Activated naive CD8-positive, alpha-beta T cell (primary cell): Measurements from ENCODE around the gene PLXNA4.

Experiments
- H3K27ac Mint-ChIP-seq: one replicate; pipeline ENCODE4 v1.8.0; 2021; ENCODE audit warnings: mixed read lengths
- H3K27me3 Mint-ChIP-seq: one replicate; pipeline ENCODE4 v1.8.0; 2021; ENCODE audit warnings: mixed read lengths
- H3K36me3 Mint-ChIP-seq: one replicate; pipeline ENCODE4 v1.8.0; 2021; ENCODE audit warnings: mixed read lengths
- H3K4me1 Mint-ChIP-seq: one replicate; pipeline ENCODE4 v1.8.0; 2021; ENCODE audit warnings: low read depth, mixed read lengths
- H3K4me3 Mint-ChIP-seq: one replicate; pipeline ENCODE4 v1.8.0; 2021; ENCODE audit warnings: mild to moderate bottlenecking, mixed read lengths
- H3K9me3 Mint-ChIP-seq: one replicate; pipeline ENCODE4 v1.8.0; 2021; ENCODE audit warnings: low read depth, mixed read lengths

The PLXNA4 gene

DNA sequence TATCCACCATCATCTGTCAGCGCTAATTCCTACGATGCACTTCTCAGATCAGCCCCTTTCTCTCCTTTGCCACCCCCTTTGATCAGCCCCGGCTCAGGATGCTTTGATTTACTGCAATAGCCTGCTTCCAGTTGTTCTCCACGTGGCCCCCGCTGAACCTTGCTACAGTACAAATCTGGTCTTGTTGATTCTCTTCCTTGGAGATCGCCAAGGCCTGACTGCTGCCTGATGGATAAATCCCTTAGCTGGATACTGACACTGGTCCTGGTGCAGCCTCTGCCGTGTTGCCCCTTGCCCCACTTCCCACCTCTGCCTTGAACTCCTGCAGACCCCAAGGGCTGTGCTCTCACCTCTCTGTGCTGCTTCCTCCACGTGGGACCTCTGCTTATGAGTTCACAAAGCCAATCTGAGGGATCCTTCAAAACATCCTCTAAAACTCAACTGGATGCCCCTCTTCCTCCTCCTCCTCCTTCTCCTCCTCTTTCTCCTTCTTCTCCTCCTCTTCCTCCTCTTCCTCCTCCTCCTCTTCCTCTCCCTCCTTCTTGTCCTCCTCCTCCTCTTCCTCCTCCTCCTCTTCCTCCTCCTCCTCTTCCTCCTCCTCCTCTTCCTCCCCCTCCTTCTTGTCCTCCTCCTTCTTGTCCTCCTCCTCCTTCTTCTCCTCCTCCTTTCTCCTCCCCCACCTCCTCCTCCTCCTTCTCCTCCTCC lies 15.3 kb downstream of the PLXNA4 start:
- H3K4me3 Mint-ChIP-seq = no peak overlapping the region
- H3K4me1 Mint-ChIP-seq = peaks cover 3% of the 10 kb centered on the region
- H3K27ac Mint-ChIP-seq = no peak overlapping the region
- H3K9me3 Mint-ChIP-seq = no peaks in the 10 kb centered on the region
- no peaks in the 10 kb centered on the region for H3K36me3 Mint-ChIP-seq
- H3K27me3 Mint-ChIP-seq = peaks cover 8% of the 10 kb centered on the region

DNA sequence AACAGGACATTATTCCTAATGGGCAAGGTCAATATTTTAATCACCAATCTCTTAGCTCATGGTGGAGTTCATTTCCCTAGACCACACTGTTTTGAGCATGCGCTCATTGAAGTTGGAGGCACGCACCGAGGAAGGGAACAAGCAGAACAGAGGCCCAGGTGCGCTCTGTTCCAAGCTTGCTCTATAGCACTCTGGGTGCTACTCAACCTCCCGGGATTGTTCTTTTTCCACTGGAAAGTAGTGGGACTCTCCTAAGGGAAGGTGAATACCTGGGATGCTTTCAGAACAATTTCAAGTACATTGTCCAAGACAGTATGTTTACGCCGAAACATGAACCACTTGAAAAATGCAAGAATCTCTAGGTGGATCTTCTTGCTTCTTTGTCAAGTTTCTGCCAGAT lies 16.2 kb downstream of the PLXNA4 start:
- Mint-ChIP-seq H3K4me3 (no peak overlapping the region), H3K27me3 (peaks cover 8% of the 10 kb centered on the region), H3K27ac (no peak overlapping the region), H3K9me3 (no peaks in the 10 kb centered on the region), H3K36me3 (no peaks in the 10 kb centered on the region), H3K4me1 (peaks cover 3% of the 10 kb centered on the region)

DNA sequence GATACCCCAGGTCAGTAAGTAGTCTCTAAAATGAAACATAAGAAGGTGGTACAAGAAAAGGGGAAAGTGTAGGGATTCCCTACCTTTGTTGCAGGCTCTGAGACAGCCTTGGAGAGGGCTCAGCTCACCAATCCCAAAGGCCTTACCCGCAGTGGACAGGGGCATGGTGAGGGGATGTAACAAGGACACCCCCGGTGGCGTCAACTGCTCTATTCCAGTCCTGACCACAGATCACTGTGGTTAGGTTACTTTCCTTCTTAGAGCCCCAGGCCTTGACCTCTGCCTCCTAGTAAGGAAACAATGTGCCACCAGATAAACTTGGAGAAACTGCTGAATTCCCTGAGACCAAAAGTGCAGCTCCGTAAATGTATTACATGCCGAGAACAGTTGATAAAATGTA lies 17.5 kb downstream of the PLXNA4 start:
- Mint-ChIP-seq H3K27ac (no peak overlapping the region), H3K4me1 (peaks cover 3% of the 10 kb centered on the region), H3K4me3 (no peak overlapping the region), H3K9me3 (peaks cover under 1% of the 10 kb centered on the region), H3K27me3 (no peaks in the 10 kb centered on the region), H3K36me3 (no peaks in the 10 kb centered on the region)

DNA sequence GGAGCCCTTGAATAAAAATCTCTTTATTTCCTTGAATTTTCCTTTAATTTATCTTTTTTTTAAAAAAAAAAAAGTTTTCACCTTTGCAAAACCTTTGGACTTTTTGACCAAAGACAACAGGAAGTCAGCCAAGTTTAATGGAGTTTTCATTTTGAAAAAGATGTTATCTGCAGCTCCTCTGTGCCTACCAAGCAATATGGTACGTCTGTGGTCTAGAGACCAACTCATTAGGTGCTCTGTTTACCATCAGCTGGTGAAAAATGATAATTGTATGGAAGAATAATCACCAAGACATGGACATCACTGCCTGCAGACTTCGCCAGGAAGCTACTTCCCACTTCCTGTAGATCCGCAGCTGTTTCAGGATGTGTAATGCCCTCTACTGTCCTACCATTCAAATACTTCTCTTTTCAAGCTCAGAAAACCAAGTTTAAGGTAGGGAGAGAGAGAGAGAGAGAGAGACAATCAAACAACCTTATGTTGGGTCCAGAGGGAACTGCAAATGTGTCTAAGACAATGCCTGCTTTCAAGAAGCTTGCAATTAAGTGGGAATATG lies 18.7 kb downstream of the PLXNA4 start:
- Mint-ChIP-seq H3K27me3 (no peaks in the 10 kb centered on the region), H3K9me3 (peaks cover 9% of the 10 kb centered on the region), H3K36me3 (no peaks in the 10 kb centered on the region), H3K27ac (no peak overlapping the region), H3K4me1 (peaks cover 3% of the 10 kb centered on the region), H3K4me3 (no peak overlapping the region)

DNA sequence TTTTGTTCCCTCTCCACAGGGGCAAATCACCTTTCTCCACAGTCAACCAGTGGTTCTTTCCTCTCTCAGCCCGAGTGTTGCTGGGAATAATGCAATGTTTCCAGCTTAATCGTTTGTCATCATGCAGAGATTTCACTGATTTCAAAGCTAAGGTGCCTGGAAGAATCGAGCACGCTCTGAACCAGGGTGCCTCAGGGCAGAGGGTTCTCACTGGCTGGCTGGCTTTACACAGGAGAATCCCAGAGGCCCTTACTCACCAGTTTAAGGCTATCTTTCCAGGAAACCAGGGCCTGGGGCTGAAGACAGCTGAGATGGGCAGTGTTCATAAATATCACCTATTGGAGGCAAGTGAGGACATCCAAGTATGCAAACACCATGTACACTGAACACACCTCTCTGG lies 21.8 kb downstream of the PLXNA4 start:
- no peak overlapping the region for H3K27ac Mint-ChIP-seq
- H3K4me1 Mint-ChIP-seq = peaks cover 3% of the 10 kb centered on the region
- H3K36me3 Mint-ChIP-seq = peaks cover 7% of the 10 kb centered on the region
- no peak overlapping the region for H3K4me3 Mint-ChIP-seq
- H3K27me3 Mint-ChIP-seq = no peaks in the 10 kb centered on the region
- H3K9me3 Mint-ChIP-seq = peaks cover 16% of the 10 kb centered on the region

DNA sequence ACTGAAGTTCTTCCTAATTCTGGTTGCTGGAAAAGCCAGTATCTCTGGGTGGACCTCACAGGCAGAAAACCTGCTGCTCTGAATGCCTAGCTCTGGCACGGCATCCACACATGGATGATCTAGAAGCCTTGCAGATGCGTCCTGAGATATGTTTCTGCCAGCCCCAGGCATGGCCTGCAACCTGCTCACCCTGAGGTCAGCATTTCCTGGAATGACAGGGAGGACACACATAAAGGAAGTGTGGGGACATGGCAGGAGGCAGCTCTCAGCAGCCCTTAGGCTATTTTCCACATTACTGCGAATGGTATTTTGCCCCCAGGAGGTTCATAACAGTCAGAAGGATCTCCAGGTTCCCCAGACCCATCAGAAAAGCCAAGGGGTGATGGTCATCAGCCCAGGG lies 23.2 kb downstream of the PLXNA4 start:
- H3K27ac Mint-ChIP-seq = no peak overlapping the region
- peaks cover 3% of the 10 kb centered on the region for H3K4me1 Mint-ChIP-seq
- peaks cover 16% of the 10 kb centered on the region for H3K9me3 Mint-ChIP-seq
- H3K4me3 Mint-ChIP-seq = no peak overlapping the region
- peaks cover 7% of the 10 kb centered on the region for H3K36me3 Mint-ChIP-seq
- H3K27me3 Mint-ChIP-seq = no peaks in the 10 kb centered on the region

DNA sequence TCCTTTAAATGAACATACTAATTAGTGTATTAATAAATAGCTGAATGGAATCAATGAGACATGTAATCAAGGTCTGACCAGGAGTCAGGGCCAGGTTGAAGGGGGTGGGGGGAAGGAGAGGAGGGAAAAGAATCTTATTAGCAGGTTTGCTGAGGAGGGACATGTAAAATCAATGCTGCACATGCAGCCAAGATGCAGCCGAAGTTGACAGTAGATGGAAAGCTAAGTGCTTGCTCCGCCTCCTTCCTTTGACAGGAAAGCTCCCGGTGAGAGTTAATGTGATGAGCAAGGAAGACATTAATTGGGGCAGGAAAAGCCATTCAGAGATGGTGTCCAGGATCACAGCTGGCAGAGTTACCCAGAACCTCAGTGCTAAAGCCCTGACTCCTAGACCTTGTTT lies 24.4 kb downstream of the PLXNA4 start:
- Mint-ChIP-seq H3K36me3 (peaks cover 7% of the 10 kb centered on the region), H3K27ac (no peak overlapping the region), H3K4me3 (no peak overlapping the region), H3K9me3 (peaks cover 16% of the 10 kb centered on the region), H3K4me1 (no peaks in the 10 kb centered on the region), H3K27me3 (no peaks in the 10 kb centered on the region)

DNA sequence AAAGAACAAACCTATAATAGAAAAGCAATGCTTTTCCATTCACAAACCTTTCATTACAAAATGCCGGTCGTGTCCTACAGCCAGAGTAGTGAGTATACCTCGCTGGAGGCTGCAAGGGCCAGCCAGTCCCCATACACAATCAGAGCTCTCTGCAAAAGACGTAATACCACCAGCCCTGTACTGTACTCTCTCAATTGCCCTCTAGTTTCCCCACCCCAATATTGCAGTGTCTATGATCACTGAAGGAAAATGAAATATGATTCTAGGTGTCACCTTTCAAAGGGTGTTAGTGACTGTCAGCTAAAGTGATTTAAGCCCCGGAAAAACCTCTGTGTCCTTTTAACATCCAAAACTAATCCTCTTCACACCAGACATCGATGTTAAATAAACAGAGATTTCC lies 24.8 kb downstream of the PLXNA4 start:
- Mint-ChIP-seq H3K27ac (no peak overlapping the region), H3K36me3 (peaks cover 7% of the 10 kb centered on the region), H3K4me3 (no peak overlapping the region), H3K9me3 (peaks cover 16% of the 10 kb centered on the region), H3K4me1 (no peaks in the 10 kb centered on the region), H3K27me3 (no peaks in the 10 kb centered on the region)

DNA sequence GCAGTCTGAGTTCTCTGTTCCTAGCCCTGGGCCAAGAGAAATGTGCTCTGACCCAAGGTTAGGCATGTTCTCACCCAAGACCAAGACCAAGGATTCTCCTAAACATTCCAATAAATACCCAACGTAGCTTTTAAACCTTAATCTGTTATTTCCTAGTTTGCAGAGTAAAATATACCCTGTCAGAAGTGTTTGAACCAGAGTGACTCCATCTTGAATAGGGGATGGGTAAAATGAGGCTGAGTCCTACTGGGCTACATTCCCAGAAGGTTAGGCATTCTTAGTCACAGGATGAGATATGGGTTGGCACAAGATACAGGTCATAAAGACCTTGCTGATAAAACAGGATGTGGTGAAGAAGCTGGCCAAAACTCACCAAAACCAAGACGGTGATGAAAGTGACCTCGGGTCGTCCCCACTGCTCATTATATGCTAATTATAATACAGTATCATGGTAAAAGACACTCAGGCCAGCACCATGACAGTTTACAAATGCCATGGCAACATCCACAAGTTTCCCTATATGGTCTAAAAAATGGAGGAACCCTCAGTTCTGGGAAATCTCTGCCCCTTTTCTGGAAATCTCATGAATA lies 27.7 kb downstream of the PLXNA4 start:
- Mint-ChIP-seq H3K27ac (no peak overlapping the region), H3K27me3 (no peaks in the 10 kb centered on the region), H3K36me3 (peaks cover 11% of the 10 kb centered on the region), H3K4me3 (no peak overlapping the region), H3K4me1 (no peaks in the 10 kb centered on the region), H3K9me3 (peaks cover 17% of the 10 kb centered on the region)

DNA sequence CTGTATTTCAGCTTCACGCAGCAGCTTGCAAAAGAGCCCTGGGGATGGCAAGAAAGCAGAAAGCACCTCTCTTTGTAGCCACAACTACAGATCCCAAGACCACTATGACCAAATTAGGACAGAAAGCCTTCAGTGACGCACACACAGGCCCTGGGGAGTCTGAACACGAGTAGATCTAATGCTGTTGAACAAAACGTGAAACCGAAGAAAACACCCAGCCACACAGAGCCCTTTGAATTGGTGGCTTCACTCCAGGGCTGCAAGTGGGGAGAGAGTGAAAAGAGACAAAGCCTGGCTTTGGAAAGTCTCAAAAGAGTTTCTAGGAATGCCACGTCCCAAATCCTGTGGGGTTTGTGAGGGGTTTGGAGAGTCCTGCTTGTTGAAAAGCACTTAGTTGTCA lies 28.4 kb downstream of the PLXNA4 start:
- no peak overlapping the region for H3K27ac Mint-ChIP-seq
- H3K36me3 Mint-ChIP-seq = peaks cover 11% of the 10 kb centered on the region
- H3K27me3 Mint-ChIP-seq = no peaks in the 10 kb centered on the region
- no peaks in the 10 kb centered on the region for H3K4me1 Mint-ChIP-seq
- H3K4me3 Mint-ChIP-seq = no peak overlapping the region
- H3K9me3 Mint-ChIP-seq = peaks cover 16% of the 10 kb centered on the region

DNA sequence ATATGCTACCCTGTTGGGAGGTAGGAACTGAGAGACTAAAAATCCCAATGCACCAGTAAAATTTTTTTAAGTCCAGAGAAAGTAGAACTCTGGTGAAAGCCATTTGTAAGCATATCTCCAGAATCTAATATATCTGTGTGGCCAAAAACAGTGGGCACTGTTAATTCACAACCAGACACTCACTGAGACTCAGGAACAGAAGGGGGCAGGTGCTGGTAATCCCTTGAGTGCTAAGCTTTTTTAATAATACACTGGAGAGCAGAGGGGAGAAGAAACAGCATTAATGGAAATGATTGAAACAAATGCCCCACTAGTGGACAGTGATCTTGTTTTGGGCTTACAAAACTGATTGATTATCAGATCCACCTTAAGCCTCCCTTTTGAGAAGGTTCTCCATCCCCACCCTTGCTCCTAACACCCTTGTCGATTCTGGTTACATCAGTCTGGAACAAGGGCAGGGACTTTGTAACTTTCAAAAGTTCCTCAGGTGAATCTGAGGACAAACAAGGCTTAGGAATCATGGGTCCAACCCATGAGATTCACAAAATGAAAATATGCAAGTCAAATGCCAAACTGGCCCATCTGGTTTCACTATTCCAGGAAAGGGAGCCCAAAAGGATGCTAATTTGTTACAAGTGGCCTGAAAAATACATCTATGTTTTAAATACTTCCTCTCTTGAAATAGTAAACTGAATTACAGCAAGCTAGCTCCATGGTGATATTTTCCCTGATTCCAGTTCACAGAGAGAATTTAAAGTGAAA lies 29.7 kb downstream of the PLXNA4 start:
- Mint-ChIP-seq H3K4me1 (no peaks in the 10 kb centered on the region), H3K27ac (no peak overlapping the region), H3K27me3 (no peaks in the 10 kb centered on the region), H3K36me3 (peaks cover 10% of the 10 kb centered on the region), H3K4me3 (no peak overlapping the region), H3K9me3 (peaks cover 15% of the 10 kb centered on the region)

DNA sequence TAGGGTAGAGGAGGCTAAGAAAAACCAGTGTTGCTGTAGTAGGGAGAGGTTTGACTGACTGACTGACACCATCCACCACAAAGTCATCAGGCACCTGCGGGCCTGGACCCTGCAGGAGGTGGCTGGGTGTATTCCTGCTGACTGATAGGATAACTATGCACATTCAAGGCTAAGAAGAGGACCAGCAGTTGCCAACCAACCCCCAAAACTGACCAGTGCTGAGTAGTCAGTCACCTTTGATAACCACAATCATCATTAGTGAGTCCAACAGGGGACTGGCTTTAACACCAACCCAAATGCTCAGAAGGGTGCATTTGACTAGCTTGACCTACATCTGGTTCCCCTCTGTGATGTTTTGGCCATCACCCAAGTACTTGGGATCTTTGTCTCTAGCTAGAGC lies 30.5 kb downstream of the PLXNA4 start:
- peaks cover 3% of the 10 kb centered on the region for H3K36me3 Mint-ChIP-seq
- no peaks in the 10 kb centered on the region for H3K4me1 Mint-ChIP-seq
- H3K27me3 Mint-ChIP-seq = no peaks in the 10 kb centered on the region
- no peak overlapping the region for H3K27ac Mint-ChIP-seq
- H3K4me3 Mint-ChIP-seq = no peak overlapping the region
- H3K9me3 Mint-ChIP-seq = peaks cover 9% of the 10 kb centered on the region

DNA sequence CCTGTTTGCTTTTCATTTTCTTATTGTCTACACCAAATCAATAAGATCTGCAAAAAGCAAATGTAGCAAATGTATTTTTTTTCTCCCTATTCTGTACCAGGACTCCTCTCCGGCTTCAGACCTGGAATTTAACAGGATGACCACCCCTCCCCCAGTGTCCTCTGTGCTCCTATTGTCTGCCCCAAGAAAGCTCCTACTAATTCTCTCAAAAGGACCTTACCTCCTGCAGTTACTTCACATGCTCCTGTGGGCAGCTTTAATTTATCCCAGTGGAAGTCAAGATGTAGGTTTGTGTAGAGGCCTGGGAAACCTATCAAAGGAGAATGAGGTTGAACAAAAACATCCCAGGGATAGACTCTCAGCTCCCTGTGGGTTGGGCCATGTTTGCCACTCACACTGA lies 31.3 kb downstream of the PLXNA4 start:
- Mint-ChIP-seq H3K4me1 (no peaks in the 10 kb centered on the region), H3K36me3 (peaks cover 3% of the 10 kb centered on the region), H3K27me3 (no peaks in the 10 kb centered on the region), H3K9me3 (peaks cover 9% of the 10 kb centered on the region), H3K4me3 (no peak overlapping the region), H3K27ac (no peak overlapping the region)

DNA sequence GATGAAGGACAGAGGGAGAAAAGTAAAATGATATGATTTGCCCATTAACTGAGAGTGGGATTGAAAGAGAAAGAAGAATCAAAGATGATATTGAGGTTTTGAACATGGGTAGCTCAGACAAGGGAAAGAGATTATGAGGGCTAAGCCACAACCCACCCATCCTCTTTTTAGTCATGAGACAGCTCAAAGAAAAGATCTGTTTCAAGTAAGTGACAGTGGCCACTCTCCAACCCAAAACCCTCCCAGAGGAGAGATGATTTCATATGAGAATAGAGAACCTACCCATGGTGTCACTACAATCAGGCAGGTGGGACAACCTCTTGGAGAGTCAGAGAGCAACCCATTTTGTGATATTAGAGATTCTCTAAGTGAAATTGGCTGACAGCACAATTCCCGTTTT lies 32.2 kb downstream of the PLXNA4 start:
- Mint-ChIP-seq H3K4me1 (no peaks in the 10 kb centered on the region), H3K36me3 (peaks cover 3% of the 10 kb centered on the region), H3K4me3 (no peak overlapping the region), H3K27ac (no peak overlapping the region), H3K9me3 (peaks cover 9% of the 10 kb centered on the region), H3K27me3 (no peaks in the 10 kb centered on the region)

DNA sequence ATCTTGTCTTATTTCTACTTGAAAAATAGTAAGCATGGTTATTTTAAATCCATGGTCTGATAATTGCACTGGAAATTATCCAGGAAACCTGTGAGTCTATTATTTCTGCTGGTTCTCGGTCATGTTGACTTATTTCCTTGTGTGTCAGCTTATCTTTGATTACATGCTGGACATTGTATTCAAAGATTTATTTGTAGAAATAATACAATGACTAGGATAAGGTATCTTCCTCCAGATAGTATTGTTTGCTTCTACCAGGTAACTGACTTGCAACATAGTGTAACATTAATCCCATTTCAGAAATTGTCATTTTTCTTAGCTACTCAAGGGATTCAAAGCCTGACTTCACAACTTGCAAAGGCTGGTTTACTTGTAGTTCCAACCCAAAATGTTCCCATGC lies 33.4 kb downstream of the PLXNA4 start:
- no peak overlapping the region for H3K27ac Mint-ChIP-seq
- peaks cover 9% of the 10 kb centered on the region for H3K9me3 Mint-ChIP-seq
- no peaks in the 10 kb centered on the region for H3K4me1 Mint-ChIP-seq
- H3K27me3 Mint-ChIP-seq = no peaks in the 10 kb centered on the region
- H3K4me3 Mint-ChIP-seq = no peak overlapping the region
- H3K36me3 Mint-ChIP-seq = peaks cover 3% of the 10 kb centered on the region
